Activated gamma-delta T cell (primary cell): Measurements from ENCODE around the gene DNAJC12.
"Not testable (repeated sequence)": the region's sequence is repeated elsewhere in the genome, so short reads cannot be mapped to it uniquely, and the experiment has no call there.

Experiments used
- DNase-seq: peaks from one replicate; lab custom pipeline; 2025; lab: John Stamatoyannopoulos, UW

DNAJC12 gene

DNA sequence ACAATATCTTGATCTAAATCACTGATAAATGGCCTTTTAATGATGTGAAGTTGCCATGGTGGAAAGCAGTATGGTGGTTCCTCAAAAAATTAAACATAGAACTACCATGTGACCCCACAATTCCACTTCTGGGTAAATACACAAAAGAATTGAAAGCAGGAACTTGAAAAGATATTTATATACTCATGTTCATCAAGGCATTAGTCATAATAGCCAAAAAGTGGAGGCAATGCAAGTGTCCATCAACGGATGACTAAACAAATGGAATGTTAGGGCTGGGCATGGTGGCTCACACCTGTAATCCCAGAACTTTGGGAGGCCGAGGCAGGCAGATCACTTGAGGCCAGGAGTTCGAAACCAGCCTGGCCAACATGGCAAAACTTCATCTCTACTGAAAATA, 2.0 kb upstream of the DNAJC12 start:
- no peak for DNase-seq

DNA sequence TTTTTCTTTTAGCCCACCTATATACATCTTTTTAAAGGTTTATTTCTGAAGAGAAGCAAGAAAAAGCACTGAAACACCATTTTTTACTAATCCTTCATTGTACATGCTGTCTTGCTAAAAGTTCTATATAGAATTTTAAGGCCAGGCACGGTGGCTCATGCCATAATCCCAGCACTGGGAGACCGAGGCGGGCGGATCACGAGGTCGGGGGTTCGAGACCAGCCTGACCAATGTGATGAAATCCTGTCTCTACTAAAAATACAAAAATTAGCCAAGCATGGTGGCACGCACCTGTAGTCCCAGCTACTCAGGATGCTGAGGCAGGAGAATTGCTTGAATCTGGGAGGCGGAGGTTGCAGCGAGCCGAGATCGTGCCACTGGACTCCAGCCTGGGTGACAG, 1.5 kb upstream of the DNAJC12 start:
- DNase-seq = not testable (repeated sequence)

DNA sequence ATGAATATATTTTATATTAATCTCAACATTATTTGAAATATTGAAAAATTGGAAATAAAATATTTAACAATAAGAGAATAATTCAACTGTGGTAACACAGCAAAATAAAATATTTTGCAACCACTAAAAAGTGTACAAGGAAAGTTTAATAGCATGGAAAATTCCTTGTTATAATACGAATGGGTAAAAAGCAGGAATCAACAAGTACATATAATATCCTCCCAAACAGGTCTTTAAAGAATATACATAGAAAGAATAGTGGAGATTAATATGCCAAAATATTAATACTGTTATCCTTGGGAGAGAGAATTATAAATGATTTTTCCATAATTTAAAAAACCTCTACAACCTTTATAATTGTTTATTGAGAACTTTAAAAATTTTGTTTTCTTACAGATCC, 1.0 kb downstream of the DNAJC12 start:
- DNase-seq = no peak

DNA sequence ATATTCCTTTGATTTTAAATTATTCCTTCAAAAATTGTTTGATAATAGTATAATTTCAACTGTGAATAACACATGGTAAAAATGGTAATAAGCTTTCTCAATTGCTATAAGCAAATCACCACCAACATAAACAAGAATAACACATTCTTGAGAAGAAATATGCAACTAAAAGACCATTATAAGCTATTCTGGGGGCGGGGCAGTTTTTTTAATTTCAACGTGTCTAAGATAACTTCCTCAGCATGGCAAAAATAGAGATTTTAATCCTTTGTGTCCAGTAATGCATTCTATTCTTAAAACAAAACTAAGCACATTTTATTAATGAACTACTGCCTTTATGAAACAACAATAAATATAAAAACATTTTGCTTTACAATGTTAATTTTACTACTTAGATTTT, 1.5 kb downstream of the DNAJC12 start:
- DNase-seq = no peak

DNA sequence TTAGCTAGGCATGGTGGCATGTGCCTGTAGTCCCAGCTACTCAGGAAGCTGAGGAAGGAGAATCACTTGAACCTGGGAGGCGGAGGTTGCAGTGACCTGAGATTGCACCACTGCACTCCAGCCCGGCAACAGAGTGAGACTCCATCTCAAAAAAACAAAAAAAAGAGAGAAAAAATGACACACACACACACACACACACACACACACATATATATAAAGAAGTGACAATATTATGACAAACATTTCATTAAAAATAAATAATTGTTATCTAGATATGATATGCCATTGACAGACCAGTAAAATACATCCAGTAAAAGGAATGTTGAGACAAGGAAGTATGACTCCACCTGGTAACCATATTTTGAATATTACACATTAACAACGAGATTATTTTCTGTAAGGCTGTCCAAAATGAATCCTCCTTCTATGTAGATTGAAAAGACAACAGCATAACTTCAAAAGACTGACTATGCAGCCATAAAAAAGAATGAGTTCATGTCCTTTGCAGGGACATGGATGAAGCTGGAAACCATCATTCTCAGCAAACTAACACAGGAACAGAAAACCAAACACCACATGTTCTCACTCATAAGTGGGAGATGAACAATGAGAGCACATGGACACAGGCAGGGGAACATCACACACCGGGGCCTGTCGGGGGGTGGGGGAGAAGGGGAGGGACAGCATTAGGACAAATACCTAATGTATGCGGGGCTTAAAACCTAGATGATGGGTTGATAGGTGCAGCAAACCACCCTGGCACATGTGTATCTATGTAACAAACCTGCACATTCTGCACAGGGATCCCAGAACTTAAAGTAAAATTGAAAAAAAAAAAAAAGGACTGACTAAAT, 2.2 kb downstream of the DNAJC12 start:
- DNase-seq = not testable (repeated sequence)

DNA sequence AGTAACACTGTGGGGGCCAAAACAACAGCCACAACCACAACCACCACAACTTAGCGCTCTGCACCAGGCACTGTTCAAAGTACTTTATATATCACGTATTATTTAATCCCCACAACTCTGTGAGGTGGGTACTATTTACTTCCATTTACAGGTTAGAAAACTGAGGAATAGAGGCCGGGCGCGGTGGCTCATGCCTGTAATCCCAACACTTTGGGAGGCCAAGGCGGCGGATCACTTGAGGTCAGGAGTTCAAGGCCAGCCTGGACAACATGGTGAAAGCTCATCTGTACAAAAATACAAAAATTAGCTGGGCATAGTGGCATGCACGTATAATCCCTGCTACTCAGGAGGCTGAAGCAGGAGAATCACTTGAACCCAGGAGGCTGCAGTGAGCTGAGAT, 3.6 kb downstream of the DNAJC12 start:
- DNase-seq = no peak

DNA sequence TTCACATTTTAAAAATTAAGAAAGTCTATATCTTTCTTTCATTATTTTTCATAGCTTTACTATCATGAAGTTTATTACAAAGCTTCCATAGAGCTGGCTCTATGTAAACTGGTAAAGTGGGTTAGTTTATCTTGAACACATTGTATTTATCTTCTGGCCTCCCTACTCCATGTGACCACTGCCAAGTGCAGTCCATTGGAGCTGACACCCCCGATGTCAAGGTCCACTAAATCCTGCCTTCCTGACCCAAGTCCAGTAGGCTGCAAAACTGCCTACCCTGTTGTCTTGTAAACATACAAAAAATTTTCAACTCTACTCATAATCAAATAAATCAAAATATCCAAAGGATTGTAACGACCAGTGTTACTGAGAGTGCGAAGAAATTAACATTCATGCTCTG, 10.2 kb downstream of the DNAJC12 start:
- no peak for DNase-seq

DNA sequence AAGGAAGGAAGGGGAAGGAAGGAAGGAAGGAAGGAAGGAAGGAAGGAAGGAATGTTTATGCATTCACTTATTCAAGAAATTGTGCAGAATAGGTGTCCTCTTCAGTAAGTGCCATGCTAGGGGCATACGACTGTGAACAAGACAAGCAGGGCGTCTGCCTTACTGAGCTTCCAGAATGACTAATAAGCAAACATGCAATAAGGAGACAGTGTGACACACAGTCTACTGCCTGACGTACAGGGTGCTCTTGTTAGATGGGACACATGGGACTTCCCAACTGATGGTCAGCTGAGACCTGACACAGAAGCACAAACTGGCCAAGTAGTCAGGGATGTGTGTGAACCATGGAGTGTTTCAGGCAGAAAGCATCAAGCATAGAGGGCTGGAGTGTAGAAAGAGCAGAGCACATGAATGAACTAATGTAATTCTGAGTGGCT, 18.2 kb downstream of the DNAJC12 start:
- no peak for DNase-seq

DNA sequence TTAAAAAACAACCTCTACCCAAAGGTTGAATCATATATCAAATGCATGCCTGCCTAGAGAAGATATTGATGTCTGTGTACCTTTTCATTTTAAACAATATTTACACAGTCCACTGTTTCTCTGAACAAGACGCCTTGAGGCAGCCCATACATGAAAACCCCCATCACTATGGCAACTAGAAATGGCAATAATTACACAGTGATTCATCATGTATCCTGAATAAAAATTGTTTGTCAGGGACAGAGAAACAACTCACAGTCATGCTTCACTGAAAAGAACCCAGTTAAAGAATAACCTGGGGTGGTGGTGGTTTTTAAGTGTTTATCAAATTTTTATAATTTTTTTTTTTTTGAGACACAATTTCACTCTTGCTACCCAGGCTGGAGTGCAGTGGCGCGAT, 19.7 kb downstream of the DNAJC12 start:
- DNase-seq = no peak

DNA sequence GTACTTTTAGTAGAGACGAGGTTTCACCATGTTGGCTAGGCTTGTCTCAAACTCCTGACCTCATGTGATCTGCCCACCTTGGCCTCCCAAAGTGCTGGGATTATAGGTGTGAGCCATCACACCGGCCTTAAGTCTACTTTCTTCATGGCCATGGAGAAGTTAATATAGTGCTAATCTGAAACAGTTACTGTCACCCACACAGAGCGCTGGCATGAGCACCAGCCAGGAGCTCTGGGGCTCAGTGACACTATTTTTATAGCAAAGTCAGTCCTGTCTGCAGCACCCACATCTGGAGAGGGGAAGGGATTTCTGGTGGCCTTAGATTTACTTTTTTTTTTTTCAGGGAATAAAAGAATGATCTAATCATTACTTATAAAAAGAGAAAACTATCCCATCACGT, 21.3 kb downstream of the DNAJC12 start:
- no peak for DNase-seq

DNA sequence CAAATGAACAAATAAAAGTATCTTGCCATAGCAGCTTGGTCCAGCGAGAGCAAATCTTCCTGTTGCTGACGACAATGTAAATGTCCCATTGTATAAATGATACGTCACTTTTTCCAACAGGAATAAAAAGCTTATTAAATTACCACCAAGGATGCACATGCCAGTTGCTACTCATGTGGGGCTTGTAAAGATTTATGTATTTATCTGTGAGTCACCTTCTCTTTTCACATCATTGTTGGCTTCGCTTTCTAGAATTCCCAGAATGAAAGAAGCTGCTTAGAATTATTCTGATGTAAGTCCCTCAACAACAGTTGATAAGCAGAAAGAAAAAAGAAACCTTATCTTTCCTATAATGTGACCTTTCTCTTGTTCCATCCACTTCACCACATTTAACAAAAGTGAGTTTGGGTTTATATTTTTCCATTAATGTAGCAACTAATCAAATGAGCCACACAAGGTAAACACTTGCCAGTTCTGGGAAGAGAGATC, 22.4 kb downstream of the DNAJC12 start:
- no peak for DNase-seq

DNA sequence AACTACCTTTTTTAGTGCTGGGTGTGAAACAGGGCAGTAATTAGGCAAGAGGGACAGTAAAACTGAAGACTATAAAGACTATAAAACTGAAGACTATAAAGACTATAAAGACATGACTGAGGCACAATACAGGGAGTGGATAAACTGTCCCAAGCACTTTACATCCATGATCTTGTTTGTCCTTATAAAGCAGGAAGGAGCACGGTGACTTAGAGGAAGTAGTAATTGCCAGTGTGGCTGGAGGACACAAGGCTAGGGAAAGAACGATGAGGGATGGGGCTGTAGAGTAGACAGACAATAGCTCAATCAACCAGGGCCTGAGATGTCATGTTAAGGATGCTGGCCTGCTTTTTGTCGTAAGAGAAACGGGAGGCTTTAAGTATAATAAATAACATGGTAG, 26.0 kb downstream of the DNAJC12 start:
- DNase-seq = no peak

DNA sequence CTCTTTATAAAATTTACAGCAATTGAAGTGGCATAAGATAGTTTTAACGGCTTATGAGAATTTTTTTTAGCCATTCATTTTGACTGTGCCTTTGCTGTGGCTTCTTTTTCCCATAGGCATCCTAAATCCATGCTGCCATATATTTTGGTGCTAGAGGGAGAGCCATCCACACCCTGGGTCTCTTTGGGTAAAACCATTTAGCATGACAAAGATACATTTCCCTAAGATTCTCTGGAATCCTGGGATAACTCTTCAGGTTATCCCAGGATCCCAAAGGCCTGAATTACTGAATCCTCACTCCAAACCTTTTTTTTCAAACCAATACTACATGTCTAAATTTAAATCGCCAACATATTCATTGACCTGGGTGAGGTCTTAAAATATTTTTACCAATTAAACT, 28.9 kb downstream of the DNAJC12 start:
- DNase-seq = no peak

DNA sequence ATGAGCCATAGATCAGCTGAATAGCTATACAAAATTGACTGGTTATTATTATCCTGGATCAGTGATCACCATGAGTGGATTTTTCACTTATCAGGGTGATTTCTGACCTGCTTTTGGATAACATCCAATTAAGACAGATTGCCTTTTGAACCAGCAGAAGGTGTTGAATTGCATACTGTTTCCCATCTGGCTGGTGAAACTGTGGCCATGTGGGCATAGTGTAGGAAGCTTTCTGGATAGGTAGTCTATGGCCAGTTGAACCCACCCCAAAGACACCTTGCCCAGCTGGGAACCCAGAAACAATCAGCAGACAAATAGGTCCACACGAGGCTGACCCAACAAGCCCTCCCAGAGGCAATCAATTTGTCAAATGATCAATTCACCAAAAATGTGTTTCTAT, 29.3 kb downstream of the DNAJC12 start:
- no peak for DNase-seq

DNA sequence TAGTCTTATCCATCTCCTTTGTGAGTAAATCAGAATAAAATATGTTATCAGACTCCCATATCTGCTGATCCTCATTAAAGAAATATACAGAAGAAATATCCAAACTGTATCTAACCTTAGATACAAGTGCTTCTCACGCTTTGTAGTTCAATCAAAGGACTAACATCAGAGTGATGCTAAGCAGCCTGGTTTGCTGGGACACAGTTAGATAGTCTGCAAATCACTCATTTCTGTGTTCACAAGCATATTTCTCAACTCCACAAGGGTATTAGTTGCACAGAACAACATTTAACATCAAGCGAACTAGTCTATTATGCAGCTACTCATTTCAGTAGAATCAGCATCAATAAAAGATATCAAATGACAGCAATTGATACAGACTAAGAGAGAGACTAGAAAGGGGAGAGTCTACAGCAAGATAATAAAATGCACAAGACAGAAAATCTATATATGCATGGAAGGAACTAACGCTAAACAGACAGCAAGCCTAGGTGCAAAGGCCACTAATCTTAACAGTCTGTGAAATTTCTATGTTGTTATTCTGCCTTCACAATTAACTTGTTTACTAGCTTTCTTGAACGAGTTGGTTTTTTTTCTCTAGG, 30.0 kb downstream of the DNAJC12 start:
- DNase-seq = no peak

DNA sequence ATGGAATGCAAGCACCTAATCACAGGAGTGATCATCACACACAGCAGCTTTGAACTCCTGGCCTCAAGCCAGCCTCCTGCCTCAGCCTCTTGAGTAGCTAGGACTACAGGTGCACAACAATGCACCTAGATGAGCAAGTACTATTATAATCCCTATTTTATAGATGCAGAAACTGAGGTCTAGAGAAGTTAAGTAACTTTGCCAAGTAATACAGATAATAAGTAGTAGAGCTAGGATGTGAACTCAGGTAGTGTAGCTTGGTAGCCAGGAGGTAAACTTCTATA, 33.7 kb downstream of the DNAJC12 start:
- DNase-seq = no peak

DNA sequence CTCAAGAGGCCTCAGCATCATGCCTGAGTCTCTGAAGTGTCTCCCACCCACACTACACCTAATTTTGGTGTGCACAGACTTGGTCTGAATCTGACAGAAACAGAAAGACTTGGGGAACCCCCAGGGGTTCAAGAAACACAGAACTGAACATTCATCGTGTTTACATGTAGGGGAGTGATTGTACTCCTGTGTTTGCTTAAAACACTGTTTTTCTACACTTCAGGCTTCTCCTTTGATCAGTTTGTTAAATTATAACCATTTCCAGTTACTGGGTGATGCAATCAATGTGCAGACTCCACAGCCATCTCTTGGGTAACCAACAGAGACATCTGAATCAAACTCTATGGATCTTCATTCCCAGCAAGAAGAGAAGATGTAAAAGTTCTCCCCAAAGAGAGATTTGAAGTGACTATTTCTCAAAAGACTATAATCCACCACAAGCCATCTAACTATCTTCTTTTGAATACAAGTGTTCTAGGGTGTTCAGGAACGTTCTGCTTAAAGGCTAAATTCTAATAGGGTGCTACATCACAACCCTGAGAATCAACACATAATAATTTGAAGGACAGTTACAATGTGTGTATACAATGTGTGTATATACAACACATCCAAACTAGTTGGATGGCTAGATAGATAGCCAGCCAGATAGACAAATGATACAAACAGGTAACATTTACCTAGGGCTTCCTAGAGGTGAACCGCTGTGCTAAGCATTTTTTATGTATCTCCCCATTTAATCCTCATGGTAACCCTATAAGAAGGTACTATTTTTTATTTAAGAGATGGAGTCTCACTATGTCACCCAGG, 34.2 kb downstream of the DNAJC12 start:
- no peak for DNase-seq

DNA sequence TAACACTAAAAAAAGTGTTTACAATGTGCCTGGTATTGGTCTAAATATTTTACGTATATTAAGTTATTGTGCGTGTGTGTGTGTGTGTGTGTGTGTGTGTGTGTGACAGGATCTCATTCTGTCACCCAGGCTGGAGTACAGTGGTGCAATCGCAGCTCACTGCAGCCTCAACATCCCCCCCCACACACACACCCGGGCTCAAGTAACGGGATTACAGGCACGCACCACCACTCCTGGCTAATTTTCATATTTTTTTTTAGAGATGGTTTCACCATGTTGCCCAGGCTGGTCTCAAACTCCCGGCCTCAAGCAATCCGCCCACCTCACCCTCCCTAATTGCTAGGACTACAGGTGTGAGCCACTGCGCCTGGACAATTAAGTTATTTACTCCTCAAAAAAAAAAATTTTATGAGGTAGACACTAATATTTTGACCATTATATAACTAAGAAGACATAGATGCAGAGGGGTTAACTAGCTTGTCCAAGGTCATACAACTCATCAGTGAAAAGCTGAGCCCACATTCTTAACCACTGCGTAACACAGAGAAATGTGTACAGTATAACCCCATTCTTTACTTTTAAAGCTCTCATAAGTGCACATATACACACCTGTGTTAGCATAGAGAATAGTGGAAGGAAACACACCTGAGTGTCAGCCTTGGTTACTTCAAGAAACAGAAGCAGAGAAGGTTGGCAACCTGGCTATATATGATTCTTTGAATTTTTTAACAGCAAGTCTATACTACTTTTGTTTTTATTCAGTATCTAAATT, 35.0 kb downstream of the DNAJC12 start:
- no peak for DNase-seq

DNA sequence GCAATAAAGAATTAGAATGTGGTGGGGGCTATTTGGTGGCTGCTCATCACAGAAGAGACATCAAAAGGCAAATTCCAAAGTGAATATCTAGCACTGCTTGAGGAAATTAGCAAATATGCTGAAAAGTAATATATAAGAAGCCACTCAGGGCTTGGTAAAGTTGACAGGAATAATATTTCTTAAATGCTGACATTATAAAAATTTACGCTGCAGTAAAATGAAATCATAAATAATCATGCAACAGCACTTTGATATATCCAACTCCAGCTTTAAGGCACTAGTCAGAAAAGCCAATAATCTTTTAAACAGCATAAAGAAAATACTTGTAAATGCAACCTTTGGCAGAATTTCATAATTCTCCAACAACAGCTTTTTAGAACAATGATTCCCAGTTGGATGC, 36.9 kb downstream of the DNAJC12 start:
- DNase-seq = no peak

DNA sequence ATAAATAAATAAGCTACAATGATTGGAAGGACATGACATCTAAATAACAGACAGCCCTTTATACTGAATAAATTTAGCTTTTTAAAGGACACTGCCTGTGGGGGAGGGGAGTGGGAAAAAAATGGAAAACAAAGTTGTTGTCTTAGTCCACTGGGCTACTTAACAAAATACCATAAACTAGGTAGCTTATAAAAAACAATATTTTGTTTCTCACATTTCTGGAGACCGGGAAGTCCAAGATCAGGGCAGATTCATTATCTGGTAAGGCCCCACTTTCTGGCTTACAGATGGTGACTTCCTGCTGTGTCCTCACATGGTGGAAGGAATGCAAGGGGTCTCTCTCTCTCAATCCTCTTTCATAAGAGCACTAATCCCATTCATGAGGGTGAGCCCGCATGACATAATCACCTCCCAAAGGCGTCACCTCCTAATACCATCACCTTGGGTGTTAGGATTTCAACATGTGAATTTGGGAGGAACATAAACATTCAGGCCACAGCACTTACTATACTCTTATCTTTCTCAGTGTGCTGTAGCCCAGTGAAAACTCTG, 43.0 kb downstream of the DNAJC12 start:
- no peak for DNase-seq

DNA sequence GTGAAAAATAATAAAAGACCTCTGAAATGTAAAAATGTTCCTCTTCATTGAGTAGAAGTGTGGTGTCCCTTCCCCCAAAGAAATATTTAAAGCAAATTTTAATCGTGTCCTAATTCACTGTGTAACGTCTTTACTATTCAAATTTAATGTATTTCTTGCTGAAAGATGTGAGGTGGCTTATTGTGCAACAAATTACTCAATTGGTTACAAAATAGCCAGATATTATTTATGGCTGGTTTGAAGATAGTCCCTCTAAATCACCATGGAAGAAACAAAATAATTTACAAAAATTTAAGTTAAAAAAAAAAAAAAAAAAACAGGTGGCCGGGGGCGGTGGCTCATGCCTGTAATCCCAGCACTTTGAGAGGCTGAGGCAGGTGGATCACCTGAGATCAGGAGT, 43.7 kb downstream of the DNAJC12 start:
- no peak for DNase-seq

DNA sequence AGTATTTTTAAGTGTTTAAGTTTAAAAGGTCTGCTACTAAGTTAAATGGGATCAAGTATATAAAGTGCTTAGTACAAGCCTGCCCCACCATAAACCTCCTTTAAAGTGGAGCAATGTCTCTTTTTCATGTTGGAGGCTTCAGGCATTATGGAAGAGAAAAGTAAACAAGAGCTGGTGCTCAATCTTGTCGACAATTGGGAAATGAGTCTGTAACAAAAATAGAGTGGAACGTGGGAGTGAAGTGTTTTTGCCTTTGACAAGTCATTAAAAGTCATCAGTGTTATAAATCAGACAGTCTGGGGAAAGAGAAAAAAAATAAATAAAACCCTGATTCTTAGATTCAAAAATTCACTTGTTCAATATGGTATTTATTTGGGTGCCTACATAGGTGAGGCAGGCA, 44.7 kb downstream of the DNAJC12 start:
- no peak for DNase-seq
